ENCODE results near the gene NTM.

DNA sequence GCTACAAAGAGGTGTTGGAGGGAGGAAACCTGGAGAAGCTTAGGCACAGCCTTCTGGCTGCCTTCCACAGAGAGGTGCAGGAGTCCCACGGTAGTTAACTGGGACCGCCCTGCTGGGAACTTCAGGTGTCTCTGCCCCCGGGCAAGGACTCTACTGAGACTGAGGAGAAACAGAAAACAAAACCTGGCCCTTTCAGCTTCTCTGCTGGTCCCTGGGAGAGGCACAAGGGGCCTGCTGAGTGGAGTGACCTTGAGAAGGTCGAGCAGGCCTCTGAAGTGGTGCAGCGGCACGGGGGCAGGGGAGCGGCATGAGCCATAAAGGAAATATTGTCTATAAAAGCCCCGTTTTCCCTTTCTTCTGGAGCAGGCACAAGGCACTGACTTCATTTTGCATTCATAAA, 38.9 kb downstream of the NTM start:
- TF ChIP-seq POLR2A (IDR thresholded peaks at IDR 0.05) (no peak), CTCF (IDR thresholded peaks at IDR 0.05) (no peak)

Measured in uterus (tissue), 2 donors.